ENCODE measurements around the gene CCDC157. TPM values are rescaled to one million over a fixed set of nuclear protein-coding genes. Genes with fewer than 3 reads are reported as not detected.
A peak's percentile ranks its signal among the peaks of the same experiment; 100 is the strongest.

CCDC157 gene
- polyA plus RNA-seq, 1 of the 3 experiments (the other 2 are of a cell fraction): 5.8 TPM

DNA sequence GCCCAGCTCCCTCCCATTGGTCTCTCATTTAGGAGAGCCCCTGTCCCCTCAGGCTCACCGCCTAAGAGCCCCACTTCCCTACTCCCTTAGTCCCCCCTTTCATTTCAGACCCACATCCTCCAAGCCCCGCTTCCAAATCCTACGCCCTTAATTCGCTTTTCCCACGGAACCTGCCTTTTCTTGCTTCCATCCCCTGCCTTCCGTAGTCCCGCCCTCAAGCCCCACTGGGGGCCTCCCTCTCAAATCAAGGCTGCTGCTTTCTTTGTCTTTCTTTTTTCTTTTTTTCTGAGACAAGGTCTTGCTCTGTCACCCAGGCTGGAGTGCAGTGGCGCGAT, 396 bp downstream of the CCDC157 start:
- DNase-seq: no peak
- 10% methylated on average over 9 of the region's 9 CpGs for WGBS (ENCODE audit: low lambda C conversion rate)
- Histone ChIP-seq H3K9ac (peak overlapping the region; percentile 99), H3K79me2 (ENCODE audit: insufficient read depth) (peaks cover 44% of the 10 kb centered on the region), H3K4me3 (ENCODE audit: low read depth in 2 of 2, low read length in 1 of 2) (peak overlapping the region; percentile 79 to 95), H3K9me2 (no peaks in the 10 kb centered on the region), H3K4me2 (peak overlapping the region; percentile 92), H3F3A (replicated peaks; ENCODE audit: insufficient read depth) (no peaks in the 10 kb centered on the region), H4K20me1 (ENCODE audit: insufficient read depth) (peaks cover 28% of the 10 kb centered on the region), H2AFZ (ENCODE audit: low read depth) (peak overlapping the region; percentile 95), H3K27me3 (ENCODE audit: insufficient read depth) (no peaks in the 10 kb centered on the region), H3K4me1 (ENCODE audit: control insufficient read depth in 1 of 2, insufficient read depth in 2 of 2, low read depth in 1 of 2, low read length in 1 of 2) (peaks cover 12 to 14% of the 10 kb centered on the region in 2 experiments; a peak in 2 of 4 replicates), H3K9me3 (no peaks in the 10 kb centered on the region), H3K27ac (ENCODE audit: low read depth in 2 of 2, low read length in 1 of 2) (peak overlapping the region; percentile 1 to 95; a peak in 3 of 4 replicates), H3K36me3 (replicated peaks in 1 of 2; ENCODE audit: control insufficient read depth in 1 of 2, insufficient read depth in 2 of 2, low read length in 1 of 2) (peaks cover 12 to 14% of the 10 kb centered on the region in 2 experiments)
- TF ChIP-seq SMC3 (IDR thresholded peaks at IDR 0.05; ENCODE audit: low read depth, low read length) (no peak), RXRA (IDR thresholded peaks at IDR 0.05; ENCODE audit: borderline replicate concordance, low read depth) (no peak), FOSL2 (IDR thresholded peaks at IDR 0.05; ENCODE audit: borderline replicate concordance, low read depth) (no peak), GABPA (IDR thresholded peaks at IDR 0.05; ENCODE audit: low read depth) (no peak), EZH2phosphoT487 (IDR thresholded peaks at IDR 0.05; ENCODE audit: borderline replicate concordance, low read depth) (no peak), TEAD4 (IDR thresholded peaks at IDR 0.05; ENCODE audit: borderline replicate concordance, insufficient read depth) (no peak), NFIC (IDR thresholded peaks at IDR 0.05; ENCODE audit: borderline replicate concordance) (no peak), GATA2 (CRISPR knock-in tag; IDR thresholded peaks at IDR 0.05) (no peak), EP300 (IDR thresholded peaks at IDR 0.05; ENCODE audit: borderline replicate concordance in 1 of 2, low read depth in 1 of 2, low read length in 1 of 2) (no peak), SIN3A (IDR thresholded peaks at IDR 0.05; ENCODE audit: borderline replicate concordance, low read depth, low read length) (no peak)
- TF ChIP-seq, protein P1, sequence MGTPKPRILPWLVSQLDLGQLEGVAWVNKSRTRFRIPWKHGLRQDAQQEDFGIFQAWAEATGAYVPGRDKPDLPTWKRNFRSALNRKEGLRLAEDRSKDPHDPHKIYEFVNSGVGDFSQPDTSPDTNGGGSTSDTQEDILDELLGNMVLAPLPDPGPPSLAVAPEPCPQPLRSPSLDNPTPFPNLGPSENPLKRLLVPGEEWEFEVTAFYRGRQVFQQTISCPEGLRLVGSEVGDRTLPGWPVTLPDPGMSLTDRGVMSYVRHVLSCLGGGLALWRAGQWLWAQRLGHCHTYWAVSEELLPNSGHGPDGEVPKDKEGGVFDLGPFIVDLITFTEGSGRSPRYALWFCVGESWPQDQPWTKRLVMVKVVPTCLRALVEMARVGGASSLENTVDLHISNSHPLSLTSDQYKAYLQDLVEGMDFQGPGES (IDR thresholded peaks at IDR 0.05; ENCODE audit: low read depth, low read length): no peak
- CTCF ChIA-PET: interaction anchor here (1.0 to 2.2 kb wide), 2 partner anchors 11 to 69 kb away, joined by 3 to 15 read pairs; partner anchors contain the start of gene CASTOR1
- POLR2A ChIA-PET: interaction anchor here (0.6 to 1.7 kb wide), 13 partner anchors 9 to 69 kb away, joined by 3 to 8 read pairs (median 5); partner anchors contain the start of genes CASTOR1, RNF215 and TBC1D10A

DNA sequence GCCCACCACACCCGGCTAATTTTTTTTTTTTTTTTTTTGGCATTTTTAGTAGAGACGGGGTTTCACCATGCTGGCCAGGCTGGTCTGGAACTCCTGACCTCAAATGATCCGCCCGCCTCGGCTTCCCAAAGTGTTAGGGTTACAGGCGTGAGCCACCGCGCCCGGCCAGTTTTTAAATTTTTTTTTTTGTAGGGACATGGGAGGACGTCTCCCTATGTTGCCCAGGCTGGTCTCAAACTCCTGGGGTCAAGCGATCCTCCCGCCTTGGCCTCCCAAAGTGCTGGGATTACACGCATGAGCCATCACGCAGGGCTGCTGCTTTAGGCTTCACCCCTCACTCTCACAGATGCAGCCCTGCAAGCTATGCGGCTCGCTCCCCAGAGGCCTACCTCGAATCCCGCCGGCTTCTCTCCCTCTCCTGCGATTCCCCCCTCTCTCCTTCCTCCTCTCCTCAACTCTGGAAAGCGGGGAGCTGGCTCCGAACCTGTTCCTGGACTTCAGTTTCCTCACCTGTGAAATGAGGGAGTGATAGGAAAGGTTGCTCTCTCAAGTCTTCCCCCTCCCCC, 926 bp downstream of the CCDC157 start:
- Histone ChIP-seq H3K4me1 (ENCODE audit: control insufficient read depth in 1 of 2, insufficient read depth in 2 of 2, low read depth in 1 of 2, low read length in 1 of 2) (peaks cover 12 to 14% of the 10 kb centered on the region in 2 experiments; a peak in 2 of 4 replicates), H3F3A (replicated peaks; ENCODE audit: insufficient read depth) (no peaks in the 10 kb centered on the region), H3K36me3 (replicated peaks in 1 of 2; ENCODE audit: control insufficient read depth in 1 of 2, insufficient read depth in 2 of 2, low read length in 1 of 2) (peaks cover 7 to 8% of the 10 kb centered on the region in 2 experiments), H3K4me3 (ENCODE audit: low read depth in 2 of 2, low read length in 1 of 2) (peak overlapping the region; percentile 79 to 95), H3K9me2 (no peaks in the 10 kb centered on the region), H4K20me1 (ENCODE audit: insufficient read depth) (peaks cover 28% of the 10 kb centered on the region), H3K9ac (peak overlapping the region; percentile 99; the same call in 1 of the 2 replicates), H3K4me2 (peak overlapping the region; percentile 92), H3K9me3 (no peaks in the 10 kb centered on the region), H3K27ac (ENCODE audit: low read depth in 2 of 2, low read length in 1 of 2) (peak overlapping the region in 1 of 2 experiments; percentile 95; a peak in 1 of 4 replicates), H3K79me2 (ENCODE audit: insufficient read depth) (peaks cover 39% of the 10 kb centered on the region), H2AFZ (ENCODE audit: low read depth) (peak overlapping the region; percentile 95), H3K27me3 (ENCODE audit: insufficient read depth) (no peaks in the 10 kb centered on the region)
- CTCF ChIA-PET: interaction anchor here (0.9 to 3.2 kb wide), 5 partner anchors 10 to 71 kb away, joined by 3 to 15 read pairs (median 3); partner anchors contain the start of genes CASTOR1 and RNF215
- POLR2A ChIA-PET: interaction anchor here (1.0 to 1.3 kb wide), 2 partner anchors 8 to 17 kb away, joined by 3 to 4 read pairs; no protein-coding TSS in a partner anchor
- DNase-seq: no peak
- TF ChIP-seq EP300 (IDR thresholded peaks at IDR 0.05; ENCODE audit: borderline replicate concordance in 1 of 2, low read depth in 1 of 2, low read length in 1 of 2): no peak
- no peak for TF ChIP-seq RXRA (IDR thresholded peaks at IDR 0.05; ENCODE audit: borderline replicate concordance, low read depth)
- TF ChIP-seq FOSL2 (IDR thresholded peaks at IDR 0.05; ENCODE audit: borderline replicate concordance, low read depth): no peak
- TF ChIP-seq NFIC (IDR thresholded peaks at IDR 0.05; ENCODE audit: borderline replicate concordance): no peak
- TF ChIP-seq EZH2phosphoT487 (IDR thresholded peaks at IDR 0.05; ENCODE audit: borderline replicate concordance, low read depth): no peak
- TF ChIP-seq FOXM1 (IDR thresholded peaks at IDR 0.05; ENCODE audit: low read depth): no peak
- 71% methylated on average over 22 of the region's 22 CpGs for WGBS (ENCODE audit: low lambda C conversion rate)
